MM.1S (cell line): ENCODE measurements around the gene BCAS3.

Source experiments
- DNase-seq: peaks from one replicate; pipeline ENCODE4 v3.0.0-alpha.2; 2015
- H2AFZ ChIP-seq: fragments of 300-600 bp; sonication (generic); 2 replicates; pipeline ENCODE4 v1.6.0; 2016; ENCODE audit warnings: antibody characterized with exemption, low read length
- H3F3A ChIP-seq: fragments of 300-600 bp; sonication (generic); 2 replicates; pipeline ENCODE4 v1.6.1; 2016; ENCODE audit warnings: mild to moderate bottlenecking, antibody characterized with exemption, low read length, moderate library complexity, mixed read lengths; ENCODE audit not compliant: insufficient read depth
- H3K27ac ChIP-seq: fragments of 300-600 bp; sonication (generic); 2 replicates; pipeline ENCODE4 v1.5.1; 2016; ENCODE audit warnings: mild to moderate bottlenecking, low read length
- H3K27me3 ChIP-seq: fragments of 300-600 bp; sonication (generic); replicated peaks from 2 replicates; pipeline ENCODE4 v1.6.0; 2016; ENCODE audit warnings: low read length; ENCODE audit not compliant: insufficient read depth
- H3K36me3 ChIP-seq: fragments of 300-600 bp; sonication (generic); replicated peaks from 2 replicates; pipeline ENCODE4 v1.6.1; 2016; ENCODE audit warnings: mild to moderate bottlenecking, low read length, mixed read lengths; ENCODE audit not compliant: insufficient read depth
- H3K4me1 ChIP-seq: fragments of 300-600 bp; sonication (generic); 2 replicates; pipeline ENCODE4 v1.6.1; 2016; ENCODE audit warnings: low read length, mixed read lengths
- H3K4me2 ChIP-seq: fragments of 300-600 bp; sonication (generic); 2 replicates; pipeline ENCODE4 v1.6.0; 2016; ENCODE audit warnings: low read depth, low read length
- H3K4me3 ChIP-seq: fragments of 300-600 bp; sonication (generic); 2 replicates; pipeline ENCODE4 v1.5.1; 2016; ENCODE audit warnings: low read length, mixed read lengths
- H3K79me2 ChIP-seq: fragments of 300-600 bp; sonication (generic); 2 replicates; pipeline ENCODE4 v1.6.1; 2016; ENCODE audit warnings: mixed run types, low read length, mixed read lengths
- H3K9ac ChIP-seq: fragments of 300-600 bp; sonication (generic); 2 replicates; pipeline ENCODE4 v1.6.1; 2016; ENCODE audit warnings: low read length, mixed read lengths
- H3K9me2 ChIP-seq: fragments of 300-600 bp; sonication (generic); replicated peaks from 2 replicates; pipeline ENCODE4 v1.6.1; 2016; ENCODE audit warnings: mild to moderate bottlenecking, low read length, mixed read lengths; ENCODE audit not compliant: insufficient read depth
- H3K9me3 ChIP-seq: fragments of 300-600 bp; sonication (generic); replicated peaks from 2 replicates; pipeline ENCODE4 v1.6.1; 2016; ENCODE audit warnings: mild to moderate bottlenecking, low read length, mixed read lengths; ENCODE audit not compliant: insufficient read depth
- H4K20me1 ChIP-seq: fragments of 300-600 bp; sonication (generic); 2 replicates; pipeline ENCODE4 v1.6.1; 2016; ENCODE audit warnings: mild to moderate bottlenecking, low read length, moderate library complexity, mixed read lengths; ENCODE audit not compliant: insufficient read depth
- EZH2 ChIP-seq: fragments of 300-600 bp; sonication (generic); optimal IDR thresholded peaks from 2 replicates; pipeline ENCODE3; 2017; ENCODE audit warnings: low read depth, mild to moderate bottlenecking, antibody characterized with exemption, low read length, mixed read lengths
- EZH2phosphoT487 ChIP-seq: fragments of 300-600 bp; sonication (generic); IDR thresholded peaks from 2 replicates; pipeline ENCODE4 v1.6.1; 2018; ENCODE audit warnings: antibody characterized with exemption, low read length
- TF ChIP-seq, protein P1 (sequence below): fragments of 300-600 bp; sonication (generic); IDR thresholded peaks from 2 replicates; pipeline ENCODE4 v1.5.1; 2016; ENCODE audit warnings: antibody characterized with exemption, low read length, mixed read lengths

BCAS3 gene

DNA sequence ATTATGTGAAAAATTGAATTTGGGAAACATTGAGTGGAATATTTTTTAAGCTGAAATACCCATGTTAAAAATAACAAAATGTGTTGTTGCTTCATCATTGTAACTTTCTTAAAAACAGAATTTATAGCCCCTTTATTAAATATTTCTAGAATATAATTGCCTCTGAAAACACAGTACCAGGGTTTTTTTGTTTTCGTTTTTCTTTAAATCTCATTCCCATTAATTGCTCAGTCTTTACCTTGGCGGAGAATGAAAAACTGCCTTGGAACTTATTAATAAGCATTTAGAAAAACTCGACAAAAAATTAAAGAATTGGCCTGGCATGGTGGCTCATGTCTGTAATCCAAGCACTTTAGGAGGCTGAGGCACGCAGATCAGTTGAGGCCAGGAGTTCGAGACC is 526.8 kb downstream of the BCAS3 start:
- Histone ChIP-seq H3K9ac (no peak overlapping the region), H3K9me2 (no peaks in the 10 kb centered on the region), H3K79me2 (no peaks in the 10 kb centered on the region), H3K27me3 (no peaks in the 10 kb centered on the region), H4K20me1 (no peaks in the 10 kb centered on the region), H2AFZ (no peak overlapping the region), H3K4me3 (no peak overlapping the region), H3K27ac (no peak overlapping the region), H3K4me1 (no peaks in the 10 kb centered on the region), H3F3A (no peaks in the 10 kb centered on the region), H3K9me3 (no peaks in the 10 kb centered on the region), H3K4me2 (no peak overlapping the region), H3K36me3 (no peaks in the 10 kb centered on the region)
- TF ChIP-seq, protein P1, sequence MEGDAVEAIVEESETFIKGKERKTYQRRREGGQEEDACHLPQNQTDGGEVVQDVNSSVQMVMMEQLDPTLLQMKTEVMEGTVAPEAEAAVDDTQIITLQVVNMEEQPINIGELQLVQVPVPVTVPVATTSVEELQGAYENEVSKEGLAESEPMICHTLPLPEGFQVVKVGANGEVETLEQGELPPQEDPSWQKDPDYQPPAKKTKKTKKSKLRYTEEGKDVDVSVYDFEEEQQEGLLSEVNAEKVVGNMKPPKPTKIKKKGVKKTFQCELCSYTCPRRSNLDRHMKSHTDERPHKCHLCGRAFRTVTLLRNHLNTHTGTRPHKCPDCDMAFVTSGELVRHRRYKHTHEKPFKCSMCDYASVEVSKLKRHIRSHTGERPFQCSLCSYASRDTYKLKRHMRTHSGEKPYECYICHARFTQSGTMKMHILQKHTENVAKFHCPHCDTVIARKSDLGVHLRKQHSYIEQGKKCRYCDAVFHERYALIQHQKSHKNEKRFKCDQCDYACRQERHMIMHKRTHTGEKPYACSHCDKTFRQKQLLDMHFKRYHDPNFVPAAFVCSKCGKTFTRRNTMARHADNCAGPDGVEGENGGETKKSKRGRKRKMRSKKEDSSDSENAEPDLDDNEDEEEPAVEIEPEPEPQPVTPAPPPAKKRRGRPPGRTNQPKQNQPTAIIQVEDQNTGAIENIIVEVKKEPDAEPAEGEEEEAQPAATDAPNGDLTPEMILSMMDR: no peak
- TF ChIP-seq EZH2phosphoT487 (no peak), EZH2 (no peak)
- DNase-seq: no peak

DNA sequence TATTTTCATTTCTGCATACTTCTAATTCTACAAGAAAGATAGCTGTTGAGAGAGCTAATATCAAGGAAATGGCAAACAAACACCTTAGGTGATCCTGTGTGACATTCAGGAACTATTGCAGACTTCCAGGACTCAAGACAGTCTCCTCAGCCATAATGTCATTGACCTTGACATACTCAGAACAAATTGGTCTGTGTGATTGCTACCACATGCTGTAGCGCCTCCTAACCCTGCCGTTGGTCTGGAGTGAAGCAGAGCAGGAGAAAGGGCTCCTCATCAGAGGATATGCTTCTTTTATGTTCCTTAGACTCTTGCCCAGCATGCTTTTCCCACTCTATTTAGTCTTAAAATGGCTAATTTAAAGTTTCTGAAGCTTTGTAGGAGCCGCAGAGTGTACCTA is 527.8 kb downstream of the BCAS3 start:
- Histone ChIP-seq H3K9me3 (no peaks in the 10 kb centered on the region), H3K4me3 (no peak overlapping the region), H3K27me3 (no peaks in the 10 kb centered on the region), H3F3A (no peaks in the 10 kb centered on the region), H3K36me3 (no peaks in the 10 kb centered on the region), H3K79me2 (no peaks in the 10 kb centered on the region), H3K9ac (no peak overlapping the region), H2AFZ (no peak overlapping the region), H4K20me1 (no peaks in the 10 kb centered on the region), H3K27ac (no peak overlapping the region), H3K4me2 (no peak overlapping the region), H3K4me1 (no peaks in the 10 kb centered on the region), H3K9me2 (no peaks in the 10 kb centered on the region)
- TF ChIP-seq, protein P1: no peak
- no peak for TF ChIP-seq EZH2
- TF ChIP-seq EZH2phosphoT487: no peak
- DNase-seq: no peak

DNA sequence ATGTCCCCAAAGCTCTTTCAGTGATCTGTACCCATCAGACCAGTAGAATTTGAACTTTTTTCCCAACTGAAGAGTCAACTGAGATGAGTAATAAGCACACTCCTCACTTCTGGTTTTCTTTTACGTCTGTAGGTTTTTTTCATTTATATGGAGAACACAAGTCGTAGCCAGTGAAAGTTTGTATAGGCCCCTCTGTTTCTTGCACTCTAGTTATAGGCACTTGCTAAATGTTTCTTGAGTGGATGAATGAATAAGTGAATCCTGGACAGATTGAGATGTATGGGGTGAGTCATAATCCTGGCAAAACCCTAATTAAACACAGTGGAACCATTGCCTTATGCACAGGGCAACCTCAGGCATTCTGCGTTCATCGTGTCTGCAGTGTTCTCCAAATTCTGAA is 528.3 kb downstream of the BCAS3 start:
- Histone ChIP-seq H3K27me3 (no peaks in the 10 kb centered on the region), H3K79me2 (no peaks in the 10 kb centered on the region), H3K9me2 (no peaks in the 10 kb centered on the region), H3K9ac (no peak overlapping the region), H3K4me2 (no peak overlapping the region), H3K27ac (no peak overlapping the region), H3K4me3 (no peak overlapping the region), H3K9me3 (no peaks in the 10 kb centered on the region), H4K20me1 (no peaks in the 10 kb centered on the region), H3K4me1 (no peaks in the 10 kb centered on the region), H2AFZ (no peak overlapping the region), H3K36me3 (no peaks in the 10 kb centered on the region), H3F3A (no peaks in the 10 kb centered on the region)
- no peak for DNase-seq
- no peak for TF ChIP-seq EZH2
- TF ChIP-seq, protein P1: no peak
- no peak for TF ChIP-seq EZH2phosphoT487
